ENCODE data around the gene NPEPL1.

DNA sequence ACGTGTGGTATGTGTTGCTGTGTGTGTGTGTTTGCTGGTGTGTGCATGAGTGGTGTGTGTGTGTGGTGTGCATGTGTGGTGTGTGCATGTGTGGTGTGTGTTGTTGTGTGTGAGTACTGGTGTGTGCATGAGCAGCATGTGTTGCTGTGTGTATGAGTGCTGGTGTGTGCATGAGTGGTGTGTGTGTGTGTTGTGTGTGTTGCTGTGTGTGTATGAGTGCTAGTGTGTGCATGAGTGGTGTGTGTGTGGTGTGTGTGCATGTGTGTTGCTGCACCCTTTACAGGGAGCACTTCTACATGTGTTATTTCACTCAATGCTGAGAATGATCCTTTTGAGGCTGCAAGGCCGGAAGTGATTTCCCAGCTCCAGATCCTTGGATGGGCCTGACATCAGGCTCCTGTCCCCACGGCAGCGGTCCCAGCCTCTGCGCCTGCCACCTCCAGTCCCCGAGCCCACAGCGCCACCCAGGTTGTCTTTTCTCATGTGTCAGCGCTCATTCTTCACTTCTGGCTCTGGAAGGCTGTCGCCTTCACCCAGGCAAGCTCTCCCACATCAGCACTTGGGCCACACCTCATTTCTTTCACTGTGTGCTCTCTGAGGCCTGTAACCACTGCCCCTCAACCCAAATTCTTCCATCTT is 2.6 kb downstream of the NPEPL1 start:
- no peak for TF ChIP-seq CTCF (IDR thresholded peaks at IDR 0.05)
- no peak for TF ChIP-seq POLR2AphosphoS5 (IDR thresholded peaks at IDR 0.05)
- no peak for TF ChIP-seq EP300 (IDR thresholded peaks at IDR 0.05)
- TF ChIP-seq POLR2A (IDR thresholded peaks at IDR 0.05): no peak
